WERI-Rb-1 (cell line): ENCODE data around the gene PLXNA2.

Experiments used
- DNase-seq: peaks from one replicate; pipeline ENCODE4 v3.0.0-alpha.2; 2020
- H3K27ac ChIP-seq: fragments of 250-450 bp; sonication (Bioruptor Pico); 2 replicates; pipeline ENCODE4 v1.5.1; 2020; ENCODE audit warnings: mild to moderate bottlenecking, moderate library complexity
- H3K27me3 ChIP-seq: fragments of 250-450 bp; sonication (Bioruptor Pico); 2 replicates; pipeline ENCODE4 v1.5.1; 2021; ENCODE audit warnings: mild to moderate bottlenecking, low read depth, moderate library complexity; ENCODE audit not compliant: insufficient read depth, severe bottlenecking
- H3K36me3 ChIP-seq: fragments of 250-450 bp; sonication (Bioruptor Pico); 2 replicates; pipeline ENCODE4 v1.5.1; 2020; ENCODE audit warnings: mild to moderate bottlenecking, moderate library complexity
- H3K4me3 ChIP-seq: 2 replicates; pipeline ENCODE4 v1.5.1; 2011; ENCODE audit warnings: low read depth, mild to moderate bottlenecking, control low read depth, low read length
- H3K9me3 ChIP-seq: fragments of 250-450 bp; sonication (Bioruptor Pico); 2 replicates; pipeline ENCODE4 v1.5.1; 2021; ENCODE audit warnings: mild to moderate bottlenecking, moderate library complexity; ENCODE audit not compliant: severe bottlenecking
- CTCF ChIP-seq: IDR thresholded peaks from 2 replicates; pipeline ENCODE4 v1.5.1; 2011; ENCODE audit warnings: low read depth, mild to moderate bottlenecking, control low read depth, inconsistent platforms, low read length

Gene PLXNA2

GRCh38 chr1:208111646-208112190 lies 132.5 kb downstream of the PLXNA2 start:
- Histone ChIP-seq H3K27me3 (no peaks in the 10 kb centered on the region), H3K27ac (no peak overlapping the region)
- no peak for DNase-seq

GRCh38 chr1:208110296-208110695 lies 133.9 kb downstream of the PLXNA2 start:
- DNase-seq = peak; percentile 58
- H3K27me3 ChIP-seq = no peaks in the 10 kb centered on the region
- H3K9me3 ChIP-seq = no peaks in the 10 kb centered on the region
- TF ChIP-seq CTCF = no peak
- no peak overlapping the region for H3K4me3 ChIP-seq
- H3K36me3 ChIP-seq = no peaks in the 10 kb centered on the region
- H3K27ac ChIP-seq = peak overlapping the region; percentile 21; the same call in 1 of the 2 replicates

More at GRCh38 chr1:208111646-208112190, 132.5 kb downstream of the PLXNA2 start:
- Histone ChIP-seq H3K4me3 (no peak overlapping the region), H3K36me3 (no peaks in the 10 kb centered on the region), H3K9me3 (no peaks in the 10 kb centered on the region)
- no peak for TF ChIP-seq CTCF

- H3K27me3 ChIP-seq = no peaks in the 10 kb centered on the region
- no peak for TF ChIP-seq CTCF
- no peaks in the 10 kb centered on the region; the same call in 1 of the 2 replicates for H3K36me3 ChIP-seq
- H3K4me3 ChIP-seq = no peak overlapping the region
- peak overlapping the region; percentile 21 for H3K27ac ChIP-seq
- H3K9me3 ChIP-seq = no peaks in the 10 kb centered on the region
- DNase-seq = peak; percentile 71
Measured at GRCh38 chr1:208108646-208109330, 135.4 kb downstream of the PLXNA2 start.

GRCh38 chr1:208108213-208108608 lies 136.0 kb downstream of the PLXNA2 start:
- no peaks in the 10 kb centered on the region; the same call in 1 of the 2 replicates for H3K36me3 ChIP-seq
- H3K9me3 ChIP-seq = no peaks in the 10 kb centered on the region
- peak overlapping the region; percentile 21 for H3K27ac ChIP-seq
- no peak overlapping the region for H3K4me3 ChIP-seq
- no peaks in the 10 kb centered on the region for H3K27me3 ChIP-seq
- peak; percentile 14 for DNase-seq
- no peak for TF ChIP-seq CTCF

GRCh38 chr1:208107425-208108212 lies 136.6 kb downstream of the PLXNA2 start:
- DNase-seq = no peak
- Histone ChIP-seq H3K27me3 (no peaks in the 10 kb centered on the region), H3K9me3 (no peaks in the 10 kb centered on the region), H3K36me3 (peaks cover 1% of the 10 kb centered on the region), H3K4me3 (no peak overlapping the region), H3K27ac (no peak overlapping the region)
- no peak for TF ChIP-seq CTCF
